K562 (cell line): Measurements from ENCODE around the gene ODAPH. TPM values are rescaled to one million over a fixed set of nuclear protein-coding genes. Genes with fewer than 3 reads are reported as not detected.

Experiments
- BHLHE40 ChIP-seq: IDR thresholded peaks from 2 replicates; pipeline ENCODE4 v1.6.1; 2011; ENCODE audit warnings: low read length, improper control_type of control experiment
- ETV1 ChIP-seq: fragments of 450-650 bp; conservative IDR thresholded peaks from 2 replicates; pipeline ENCODE4 v1.6.1; 2016; ENCODE audit warnings: missing genetic modification characterization, control low read depth, low read depth, missing compliant biosample characterization
- GABPA ChIP-seq: fragments of 200-800 bp; sonication (Bioruptor generic); conservative IDR thresholded peaks from 2 replicates; pipeline ENCODE4 v1.6.1; 2016; ENCODE audit warnings: low read depth, missing genetic modification characterization, missing compliant biosample characterization
- NR3C1 ChIP-seq: sonication (generic); formaldehyde crosslinking; IDR thresholded peaks from 2 replicates; pipeline ENCODE4 v1.8.1; 2022; ENCODE audit warnings: missing genetic modification reagents
- PRMT5 ChIP-seq: sonication (generic); formaldehyde crosslinking; IDR thresholded peaks from 2 replicates; pipeline ENCODE4 v1.5.0; 2020; ENCODE audit warnings: missing genetic modification reagents
- SIX5 ChIP-seq, 2 experiments: IDR thresholded peaks; 2 replicates each; pipeline ENCODE4 v1.6.1; 2011; ENCODE audit warnings: low read length in 2 of 2, borderline replicate concordance in 1 of 2, low read depth in 1 of 2, mild to moderate bottlenecking in 1 of 2, moderate library complexity in 1 of 2; ENCODE audit not compliant: insufficient read depth in 1 of 2
- SMAD1 ChIP-seq: fragments of 150-350 bp; IDR thresholded peaks from 2 replicates; pipeline ENCODE4 v1.6.1; 2014; ENCODE audit warnings: low read length, low read depth; ENCODE audit not compliant: partially characterized antibody
- SMARCA4 ChIP-seq: fragments of 450-650 bp; IDR thresholded peaks from 2 replicates; pipeline ENCODE4 v1.6.1; 2016
- SP1 ChIP-seq: sonication (generic); formaldehyde crosslinking; IDR thresholded peaks from 2 replicates; pipeline ENCODE4 v1.8.1; 2022; ENCODE audit warnings: mild to moderate bottlenecking, missing genetic modification reagents
- STAT6 ChIP-seq: sonication (generic); formaldehyde crosslinking; IDR thresholded peaks from 2 replicates; pipeline ENCODE4 v1.8.1; 2023; ENCODE audit warnings: mild to moderate bottlenecking, missing genetic modification reagents
- TFE3 ChIP-seq: fragments of 450-650 bp; formaldehyde crosslinking; IDR thresholded peaks from 2 replicates; pipeline ENCODE4 v1.4.0; 2020; ENCODE audit warnings: mild to moderate bottlenecking, mixed read lengths
- UBTF ChIP-seq, 2 experiments: IDR thresholded peaks; 2 replicates each; pipeline ENCODE4 v1.6.1; 2012; ENCODE audit warnings: improper control_type of control experiment in 2 of 2, low read depth in 2 of 2, low read length in 2 of 2, borderline replicate concordance in 1 of 2
- YBX1 ChIP-seq: fragments of 450-650 bp; IDR thresholded peaks from 2 replicates; pipeline ENCODE4 v1.7.1; 2016; ENCODE audit warnings: mild to moderate bottlenecking
- ZNF316 ChIP-seq: fragments of 450-650 bp; IDR thresholded peaks from 2 replicates; pipeline ENCODE4 v1.6.1; 2016
- polyA plus RNA-seq, 8 experiments: library from polyadenylated mRNA; depleted of rRNA in 4 of 8; stranded (reverse) in 5 of 8; unstranded in 3 of 8; fragments of >200 nt; fragmentation: Nextera tagmentation in 2 of 8; fragmentation: Illumina TruSeq in 1 of 8; extraction: Ambion mirVana in 2 of 8; extraction: Trizol in 1 of 8; gene quantifications; 2 replicates each; pipeline versions ENCODE4 v1.2.1 to v1.2.3, GENCODE V29; 2011 to 2014; ENCODE audit warnings: inconsistent platforms in 1 of 8, missing spikeins in 1 of 8
- total RNA-seq, 7 experiments: library from RNA; depleted of rRNA in 6 of 7; stranded (reverse); fragments of >200 nt in 6 of 7; fragmentation: Illumina TruSeq in 2 of 7; extraction: Trizol in 2 of 7; gene quantifications; 2 replicates each; pipeline versions ENCODE4 v1.2.1 to v1.2.3, GENCODE V29; 2011 to 2021; ENCODE audit warnings: low replicate concordance in 1 of 7
- TF ChIP-seq, protein P1 (sequence below): fragments of 150-350 bp; IDR thresholded peaks from 2 replicates; pipeline ENCODE4 v1.6.1; 2014; ENCODE audit warnings: low read depth, mild to moderate bottlenecking, low read length, borderline replicate concordance
- TF ChIP-seq, protein P2 (sequence below): sonication (generic); formaldehyde crosslinking; IDR thresholded peaks from 2 replicates; pipeline ENCODE4 v1.9.0; 2022; ENCODE audit warnings: mild to moderate bottlenecking, missing genetic modification reagents

Gene ODAPH
- total and polyA plus RNA-seq, 9 of the 15 experiments (the other 6 are each of a cell fraction or from before 2014, with no cell fraction given) = not detected

DNA sequence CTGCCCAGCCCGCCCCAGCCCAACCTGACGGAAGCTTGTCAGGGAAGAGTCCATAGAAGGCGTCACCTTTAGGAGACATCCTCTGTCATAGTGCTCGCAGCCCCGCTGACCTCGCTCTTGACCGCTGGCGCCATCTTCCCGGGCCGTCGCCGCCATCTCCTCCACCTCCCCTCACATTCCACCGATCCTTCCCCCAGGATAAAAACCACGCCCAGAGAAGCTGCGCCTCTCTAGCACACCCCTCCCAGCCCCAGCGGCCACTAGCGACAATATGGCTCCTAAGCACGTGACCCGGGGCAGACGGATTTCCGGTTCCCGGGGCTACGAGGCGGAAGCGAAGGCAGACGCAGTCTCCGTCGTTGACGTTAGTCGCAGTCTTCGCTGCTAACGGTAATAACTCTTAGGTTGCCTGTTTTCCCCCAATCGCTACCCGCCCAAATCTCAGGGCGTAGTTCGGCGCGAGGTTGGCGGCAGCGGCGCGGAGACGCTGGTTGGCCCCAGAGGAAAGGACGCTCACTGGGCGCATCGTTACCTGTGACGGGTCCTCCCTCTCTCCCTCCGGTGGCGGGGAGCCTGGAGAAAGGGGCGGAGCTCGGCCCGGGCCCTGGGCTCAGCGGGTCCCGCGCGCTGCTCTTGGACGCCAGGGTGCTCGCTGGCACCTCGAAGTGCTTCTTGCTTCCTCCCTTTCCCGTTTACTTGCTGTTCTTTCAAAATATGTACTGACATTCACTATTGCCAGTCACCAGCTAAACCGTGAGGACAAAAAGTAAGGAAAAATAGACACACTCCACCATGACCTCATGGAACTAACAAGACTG is 41.5 kb upstream of the ODAPH start, which contains the start of the genes RCHY1 and THAP6 (continued):
- TF ChIP-seq STAT6 (peak; percentile 25), TFE3 (CRISPR knock-in tag) (peak; percentile 99), ETV1 (peak; percentile 80), GABPA (tag) (peak; percentile 98), PRMT5 (CRISPR knock-in tag) (no peak), SMAD1 (no peak), NR3C1 (CRISPR knock-in tag) (no peak), BHLHE40 (peak; percentile 96), SIX5 (IDR thresholded peaks at IDR 0.05; ENCODE audit: borderline replicate concordance in 1 of 2, insufficient read depth in 1 of 2, low read depth in 1 of 2, low read length in 2 of 2) (peak; percentile 48 to 75; a peak in 3 of 4 replicates), UBTF (IDR thresholded peaks at IDR 0.05; ENCODE audit: borderline replicate concordance in 1 of 2, low read depth in 2 of 2, low read length in 2 of 2) (peak; percentile 15 to 89; a peak in 2 of 4 replicates), SP1 (CRISPR knock-in tag) (peak; percentile 88), YBX1 (no peak), SMARCA4 (peak; percentile 26; the same call in 1 of the 2 replicates), ZNF316 (no peak)
- TF ChIP-seq, protein P1, sequence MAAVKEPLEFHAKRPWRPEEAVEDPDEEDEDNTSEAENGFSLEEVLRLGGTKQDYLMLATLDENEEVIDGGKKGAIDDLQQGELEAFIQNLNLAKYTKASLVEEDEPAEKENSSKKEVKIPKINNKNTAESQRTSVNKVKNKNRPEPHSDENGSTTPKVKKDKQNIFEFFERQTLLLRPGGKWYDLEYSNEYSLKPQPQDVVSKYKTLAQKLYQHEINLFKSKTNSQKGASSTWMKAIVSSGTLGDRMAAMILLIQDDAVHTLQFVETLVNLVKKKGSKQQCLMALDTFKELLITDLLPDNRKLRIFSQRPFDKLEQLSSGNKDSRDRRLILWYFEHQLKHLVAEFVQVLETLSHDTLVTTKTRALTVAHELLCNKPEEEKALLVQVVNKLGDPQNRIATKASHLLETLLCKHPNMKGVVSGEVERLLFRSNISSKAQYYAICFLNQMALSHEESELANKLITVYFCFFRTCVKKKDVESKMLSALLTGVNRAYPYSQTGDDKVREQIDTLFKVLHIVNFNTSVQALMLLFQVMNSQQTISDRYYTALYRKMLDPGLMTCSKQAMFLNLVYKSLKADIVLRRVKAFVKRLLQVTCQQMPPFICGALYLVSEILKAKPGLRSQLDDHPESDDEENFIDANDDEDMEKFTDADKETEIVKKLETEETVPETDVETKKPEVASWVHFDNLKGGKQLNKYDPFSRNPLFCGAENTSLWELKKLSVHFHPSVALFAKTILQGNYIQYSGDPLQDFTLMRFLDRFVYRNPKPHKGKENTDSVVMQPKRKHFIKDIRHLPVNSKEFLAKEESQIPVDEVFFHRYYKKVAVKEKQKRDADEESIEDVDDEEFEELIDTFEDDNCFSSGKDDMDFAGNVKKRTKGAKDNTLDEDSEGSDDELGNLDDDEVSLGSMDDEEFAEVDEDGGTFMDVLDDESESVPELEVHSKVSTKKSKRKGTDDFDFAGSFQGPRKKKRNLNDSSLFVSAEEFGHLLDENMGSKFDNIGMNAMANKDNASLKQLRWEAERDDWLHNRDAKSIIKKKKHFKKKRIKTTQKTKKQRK = no peak
- TF ChIP-seq, protein P2, sequence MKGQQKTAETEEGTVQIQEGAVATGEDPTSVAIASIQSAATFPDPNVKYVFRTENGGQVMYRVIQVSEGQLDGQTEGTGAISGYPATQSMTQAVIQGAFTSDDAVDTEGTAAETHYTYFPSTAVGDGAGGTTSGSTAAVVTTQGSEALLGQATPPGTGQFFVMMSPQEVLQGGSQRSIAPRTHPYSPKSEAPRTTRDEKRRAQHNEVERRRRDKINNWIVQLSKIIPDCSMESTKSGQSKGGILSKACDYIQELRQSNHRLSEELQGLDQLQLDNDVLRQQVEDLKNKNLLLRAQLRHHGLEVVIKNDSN (CRISPR knock-in tag) = peak; percentile 99
